Adrenal gland (tissue), 12 donors: ENCODE measurements around the gene HIBCH. TPM values are rescaled to one million over a fixed set of nuclear protein-coding genes. Genes with fewer than 3 reads are reported as not detected.

ENCODE experiments used
- DNase-seq, 7 donors: peaks; one replicate each; pipeline ENCODE4 v3.0.0-alpha.2; 2019 to 2020
- H3K27ac ChIP-seq, 5 donors: fragments of 200-600 bp; sonication (generic) in 4 of 5; 1 replicate in 3 of 5; 2 replicates in 2 of 5; pipeline versions ENCODE4 v1.5.1 to v1.8.0; 2016 to 2020; ENCODE audit warnings: mild to moderate bottlenecking in 1 of 5
- H3K27me3 ChIP-seq: fragments of 200-600 bp; 2 replicates; pipeline ENCODE4 v1.8.0; 2021
- H3K36me3 ChIP-seq, 2 donors: fragments of 200-600 bp; replicated peaks in 1 of 2; 1 replicate in 1 of 2; 2 replicates in 1 of 2; pipeline versions ENCODE4 v1.5.1 to v1.8.0; 2018 to 2022
- H3K4me1 ChIP-seq, 2 donors: fragments of 200-600 bp; replicated peaks in 1 of 2; 1 replicate in 1 of 2; 2 replicates in 1 of 2; pipeline versions ENCODE4 v1.5.1 to v1.8.0; 2018 to 2021
- H3K4me3 ChIP-seq, 4 donors: fragments of 200-600 bp; sonication (generic) in 3 of 4; one replicate each; pipeline ENCODE4 v1.5.1; 2016 to 2018
- H3K9me3 ChIP-seq, 3 donors: fragments of 200-600 bp; sonication (generic) in 1 of 3; replicated peaks in 1 of 3; 1 replicate in 2 of 3; 2 replicates in 1 of 3; pipeline versions ENCODE4 v1.5.1 to v1.8.0; 2016 to 2021
- POLR2A ChIP-seq, 2 donors: fragments of 450-650 bp; IDR thresholded peaks; one replicate each; pipeline ENCODE4 v1.6.1; 2017; ENCODE audit warnings: antibody characterized with exemption in 2 of 2, mild to moderate bottlenecking in 2 of 2, moderate library complexity in 1 of 2
- WGBS, 4 donors: extraction: QIAGEN DNeasy Blood & Tissue Kit in 2 of 4; methylation state at CpG; one replicate each; pipeline versions ENCODE4 v1.1.5 to v1.1.7; 2013 to 2017; 5-methylcytosine and 5-hydroxymethylcytosine counted together
- intact Hi-C, 2 donors: fragments of 100-400 bp; cut with DNase I; formaldehyde crosslinking; loops; one replicate each; pipeline versions ENCODE4 v1.14.1 to v1.15.0; 2022 to 2023
- polyA plus RNA-seq, 3 donors: library from polyadenylated mRNA; stranded (reverse); fragments of 200-250 nt in 2 of 3; fragments of 350-450 nt in 1 of 3; fragmentation: Illumina TruSeq in 1 of 3; extraction: RNeasy Lipid Tissue Mini Kit (QIAGEN cat#74804) in 1 of 3; gene quantifications; one replicate each; pipeline ENCODE4 v1.2.3, GENCODE V29; 2013 to 2014
- total RNA-seq, 9 donors: library from RNA; depleted of rRNA in 4 of 9; stranded (reverse); fragments of >200 nt in 4 of 9; fragments of 120-200 nt in 1 of 9; fragmentation: NEBNext Ultra II Directional in 1 of 9; extraction: Animal tissue kit (Norgen Biotek cat#: 25700) in 1 of 9; gene quantifications; one replicate each; pipeline versions ENCODE4 v1.1.0 to v1.2.4, GENCODE V29; 2013 to 2023
- TF ChIP-seq, protein P1 (sequence below), 6 experiments: fragments of 450-650 bp in 4 of 6; fragments of 200-600 bp in 2 of 6; sonication (generic) in 1 of 6; IDR thresholded peaks; 1 replicate in 5 of 6; 2 replicates in 1 of 6; pipeline versions ENCODE4 v1.5.1 to v1.8.0; 2016 to 2021; ENCODE audit warnings: antibody characterized with exemption in 6 of 6, mild to moderate bottlenecking in 2 of 6, moderate library complexity in 1 of 6
- donor health status: healthy with polysubstance abuse.
- donor health status: Bipolar disorder and iron deficiency.
- donor health status: DM: yes; HTN: yes; CAD: no.
- donor health status: DM: no; HTN: no; CAD: no.
- donor health status: DM: no; HTN: no; CAD: no.
- donor health status: DM: yes; HTN: yes; CAD: no.

Gene HIBCH
- total and polyA plus RNA-seq, 12 donors = 18.2 to 174 (median 66.4) TPM

DNA sequence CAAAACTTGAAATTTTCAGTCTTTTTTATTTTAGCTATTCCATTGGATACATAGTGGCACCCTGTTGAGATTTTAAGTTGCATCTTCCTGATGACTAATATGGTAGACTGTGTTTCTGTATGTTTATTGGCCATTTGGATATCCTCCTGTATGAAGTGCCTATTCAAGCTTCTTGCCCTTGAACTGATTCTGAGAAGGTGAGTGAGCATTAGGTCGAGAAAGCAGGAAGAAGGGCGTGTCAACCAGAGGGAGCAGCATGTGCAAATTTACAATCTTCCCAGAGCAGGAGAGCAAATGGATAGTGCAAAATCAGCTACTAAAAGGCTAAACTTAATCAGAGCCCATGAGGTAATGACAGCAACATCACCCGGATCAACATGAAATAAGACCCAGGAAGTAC lies 32.3 kb upstream of the HIBCH start:
- Histone ChIP-seq H3K36me3 (no peaks in the 10 kb centered on the region), H3K4me1 (peaks cover 31 to 45% of the 10 kb centered on the region in 2 donors), H3K27me3 (no peaks in the 10 kb centered on the region), H3K4me3 (no peak overlapping the region), H3K9me3 (no peaks in the 10 kb centered on the region), H3K27ac (peak overlapping the region in 2 of 5 donors; percentile 48 to 60)
- WGBS, 4 donors = 63 to 77% (median 73%) methylated on average over 3 of the region's 3 CpGs
- DNase-seq = no peak
- TF ChIP-seq, protein P1, sequence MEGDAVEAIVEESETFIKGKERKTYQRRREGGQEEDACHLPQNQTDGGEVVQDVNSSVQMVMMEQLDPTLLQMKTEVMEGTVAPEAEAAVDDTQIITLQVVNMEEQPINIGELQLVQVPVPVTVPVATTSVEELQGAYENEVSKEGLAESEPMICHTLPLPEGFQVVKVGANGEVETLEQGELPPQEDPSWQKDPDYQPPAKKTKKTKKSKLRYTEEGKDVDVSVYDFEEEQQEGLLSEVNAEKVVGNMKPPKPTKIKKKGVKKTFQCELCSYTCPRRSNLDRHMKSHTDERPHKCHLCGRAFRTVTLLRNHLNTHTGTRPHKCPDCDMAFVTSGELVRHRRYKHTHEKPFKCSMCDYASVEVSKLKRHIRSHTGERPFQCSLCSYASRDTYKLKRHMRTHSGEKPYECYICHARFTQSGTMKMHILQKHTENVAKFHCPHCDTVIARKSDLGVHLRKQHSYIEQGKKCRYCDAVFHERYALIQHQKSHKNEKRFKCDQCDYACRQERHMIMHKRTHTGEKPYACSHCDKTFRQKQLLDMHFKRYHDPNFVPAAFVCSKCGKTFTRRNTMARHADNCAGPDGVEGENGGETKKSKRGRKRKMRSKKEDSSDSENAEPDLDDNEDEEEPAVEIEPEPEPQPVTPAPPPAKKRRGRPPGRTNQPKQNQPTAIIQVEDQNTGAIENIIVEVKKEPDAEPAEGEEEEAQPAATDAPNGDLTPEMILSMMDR (IDR thresholded peaks at IDR 0.05) = no peak
- no peak for TF ChIP-seq POLR2A (IDR thresholded peaks at IDR 0.05)
- intact Hi-C loops = no loop called here

- intact Hi-C loops = no loop called here
- Histone ChIP-seq H3K4me3 (no peak overlapping the region), H3K27me3 (no peaks in the 10 kb centered on the region), H3K36me3 (no peaks in the 10 kb centered on the region), H3K9me3 (no peaks in the 10 kb centered on the region), H3K27ac (no peak overlapping the region), H3K4me1 (peaks cover 22 to 41% of the 10 kb centered on the region in 2 donors)
- DNase-seq = no peak
- TF ChIP-seq, protein P1 (IDR thresholded peaks at IDR 0.05) = no peak
- TF ChIP-seq POLR2A (IDR thresholded peaks at IDR 0.05) = no peak
Measured at GRCh38 chr2:190350371-190350770, 30.7 kb upstream of the HIBCH start.

- no peaks in the 10 kb centered on the region for H3K9me3 ChIP-seq
- H3K4me3 ChIP-seq = peak overlapping the region; percentile 42 to 87 (median 63)
- no peak for TF ChIP-seq POLR2A (IDR thresholded peaks at IDR 0.05)
- TF ChIP-seq, protein P1 (IDR thresholded peaks at IDR 0.05) = peak in 4 of 6 experiments; percentile 4 to 37 (median 17)
- H3K4me1 ChIP-seq = peaks cover 6 to 27% of the 10 kb centered on the region in 2 donors
- peak overlapping the region; percentile 72 to 99 (median 95) for H3K27ac ChIP-seq
- peak; percentile 50 to 88 (median 58) for DNase-seq
- intact Hi-C loops = no loop called here
- no peaks in the 10 kb centered on the region for H3K27me3 ChIP-seq
- WGBS, 4 donors = 12 to 23% (median 18%) methylated on average over 7 of the region's 7 CpGs
- H3K36me3 ChIP-seq = no peaks in the 10 kb centered on the region
Measured at GRCh38 chr2:190344276-190344827, 24.7 kb upstream of the HIBCH start.

GRCh38 chr2:190343536-190344275 lies 24.1 kb upstream of the HIBCH start, which contains the start of gene INPP1:
Gene INPP1 (plus strand): TSS chr2:190343589. CDS start chr2:190360103, 16,514 bp downstream.
- WGBS, 4 donors = 0 to 1% (median 0%) methylated on average over 13 to 99 of the region's 99 CpGs
- Histone ChIP-seq H3K27me3 (no peaks in the 10 kb centered on the region), H3K4me3 (peak within 1 kb of the TSS; percentile 42 to 87 (median 63)), H3K36me3 (no peaks in the 10 kb centered on the region), H3K27ac (peak within 1 kb of the TSS; percentile 72 to 99 (median 95)), H3K9me3 (no peaks in the 10 kb centered on the region), H3K4me1 (peaks cover 6 to 27% of the 10 kb centered on the region in 2 donors)
- peak; percentile 70 to 84 (median 79) for DNase-seq
- TF ChIP-seq, protein P1 (IDR thresholded peaks at IDR 0.05) = no peak
- peak; percentile 33 to 71 for TF ChIP-seq POLR2A (IDR thresholded peaks at IDR 0.05)
- intact Hi-C loops = no loop called here
